ENCODE results near the gene GLRX.

GLRX gene

DNA sequence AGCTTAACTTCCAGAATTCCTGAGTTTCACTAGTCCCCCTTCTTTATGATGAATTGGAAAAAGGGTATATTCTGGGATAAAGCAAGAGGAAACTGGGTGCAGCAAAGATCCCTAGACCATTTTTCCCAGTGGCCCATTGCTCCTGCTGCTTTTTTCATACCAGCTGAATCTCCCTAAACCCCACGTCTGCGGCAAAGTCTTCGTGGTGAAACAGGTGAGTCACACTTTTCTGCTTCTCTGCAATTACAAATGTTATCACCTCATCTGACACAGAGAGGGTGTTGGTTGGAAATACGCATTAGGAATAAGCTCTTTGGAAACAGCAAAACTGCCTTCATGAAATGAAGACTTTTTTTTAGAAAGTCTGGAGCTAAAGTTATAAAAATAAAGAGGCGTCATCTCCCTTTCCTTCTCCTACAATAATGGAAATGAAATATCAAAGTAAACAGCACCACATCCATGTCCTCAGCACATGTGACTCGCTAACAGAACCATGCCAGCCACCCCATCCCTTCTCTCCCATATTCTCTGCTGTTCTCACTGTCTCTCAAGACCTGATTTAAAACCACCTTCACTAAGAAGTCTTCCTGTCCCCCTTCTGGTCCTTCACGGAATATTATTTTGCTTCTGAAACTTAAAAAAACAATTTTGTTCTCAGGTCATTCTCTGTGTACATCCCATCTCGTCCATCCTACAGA is 39.5 kb upstream of the GLRX start:
- no peak for DNase-seq
- H3K9me3 ChIP-seq (replicated peaks; ENCODE audit: insufficient read depth, low read length), result no peaks in the 10 kb centered on the region
- H4K20me1 ChIP-seq (ENCODE audit: insufficient read depth, low read length), result no peaks in the 10 kb centered on the region
- peaks cover 4% of the 10 kb centered on the region for H3K4me1 ChIP-seq (ENCODE audit: low read length)
- H3K9me2 ChIP-seq (replicated peaks; ENCODE audit: insufficient read depth, low read length), result no peaks in the 10 kb centered on the region
- TF ChIP-seq, protein P1, sequence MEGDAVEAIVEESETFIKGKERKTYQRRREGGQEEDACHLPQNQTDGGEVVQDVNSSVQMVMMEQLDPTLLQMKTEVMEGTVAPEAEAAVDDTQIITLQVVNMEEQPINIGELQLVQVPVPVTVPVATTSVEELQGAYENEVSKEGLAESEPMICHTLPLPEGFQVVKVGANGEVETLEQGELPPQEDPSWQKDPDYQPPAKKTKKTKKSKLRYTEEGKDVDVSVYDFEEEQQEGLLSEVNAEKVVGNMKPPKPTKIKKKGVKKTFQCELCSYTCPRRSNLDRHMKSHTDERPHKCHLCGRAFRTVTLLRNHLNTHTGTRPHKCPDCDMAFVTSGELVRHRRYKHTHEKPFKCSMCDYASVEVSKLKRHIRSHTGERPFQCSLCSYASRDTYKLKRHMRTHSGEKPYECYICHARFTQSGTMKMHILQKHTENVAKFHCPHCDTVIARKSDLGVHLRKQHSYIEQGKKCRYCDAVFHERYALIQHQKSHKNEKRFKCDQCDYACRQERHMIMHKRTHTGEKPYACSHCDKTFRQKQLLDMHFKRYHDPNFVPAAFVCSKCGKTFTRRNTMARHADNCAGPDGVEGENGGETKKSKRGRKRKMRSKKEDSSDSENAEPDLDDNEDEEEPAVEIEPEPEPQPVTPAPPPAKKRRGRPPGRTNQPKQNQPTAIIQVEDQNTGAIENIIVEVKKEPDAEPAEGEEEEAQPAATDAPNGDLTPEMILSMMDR (IDR thresholded peaks at IDR 0.05; ENCODE audit: low read length), result no peak
- no peak for TF ChIP-seq EZH2 (optimal IDR thresholded peaks at IDR 0.05; ENCODE audit: low read depth, low read length)
- no peak for TF ChIP-seq EZH2phosphoT487 (IDR thresholded peaks at IDR 0.05; ENCODE audit: low read length)
- H3F3A ChIP-seq (ENCODE audit: insufficient read depth, low read length), result no peaks in the 10 kb centered on the region
- no peak overlapping the region for H3K4me3 ChIP-seq (ENCODE audit: low read length)
- H3K27ac ChIP-seq (ENCODE audit: low read length), result no peak overlapping the region
- no peak overlapping the region for H2AFZ ChIP-seq (ENCODE audit: low read length)
- no peak overlapping the region for H3K9ac ChIP-seq (ENCODE audit: low read length)
- H3K4me2 ChIP-seq (ENCODE audit: low read depth, low read length), result no peak overlapping the region
- H3K79me2 ChIP-seq (ENCODE audit: low read length), result no peaks in the 10 kb centered on the region
- no peaks in the 10 kb centered on the region for H3K27me3 ChIP-seq (replicated peaks; ENCODE audit: insufficient read depth, low read length)
- H3K36me3 ChIP-seq (replicated peaks; ENCODE audit: insufficient read depth, low read length), result no peaks in the 10 kb centered on the region

- TF ChIP-seq EZH2phosphoT487 (IDR thresholded peaks at IDR 0.05; ENCODE audit: low read length) (no peak), EZH2 (optimal IDR thresholded peaks at IDR 0.05; ENCODE audit: low read depth, low read length) (no peak)
- TF ChIP-seq, protein P1 (IDR thresholded peaks at IDR 0.05; ENCODE audit: low read length), result no peak
- no peaks in the 10 kb centered on the region for H3K27me3 ChIP-seq (replicated peaks; ENCODE audit: insufficient read depth, low read length)
- no peaks in the 10 kb centered on the region for H3K9me2 ChIP-seq (replicated peaks; ENCODE audit: insufficient read depth, low read length)
- no peak overlapping the region for H3K4me2 ChIP-seq (ENCODE audit: low read depth, low read length)
- H3K9ac ChIP-seq (ENCODE audit: low read length), result no peak overlapping the region
- H2AFZ ChIP-seq (ENCODE audit: low read length), result no peak overlapping the region
- H3F3A ChIP-seq (ENCODE audit: insufficient read depth, low read length), result no peaks in the 10 kb centered on the region
- DNase-seq, result no peak
- no peak overlapping the region for H3K27ac ChIP-seq (ENCODE audit: low read length)
- no peaks in the 10 kb centered on the region for H4K20me1 ChIP-seq (ENCODE audit: insufficient read depth, low read length)
- no peak overlapping the region for H3K4me3 ChIP-seq (ENCODE audit: low read length)
- no peaks in the 10 kb centered on the region for H3K9me3 ChIP-seq (replicated peaks; ENCODE audit: insufficient read depth, low read length)
- peaks cover 4% of the 10 kb centered on the region for H3K4me1 ChIP-seq (ENCODE audit: low read length)
- no peaks in the 10 kb centered on the region for H3K36me3 ChIP-seq (replicated peaks; ENCODE audit: insufficient read depth, low read length)
- H3K79me2 ChIP-seq (ENCODE audit: low read length), result no peaks in the 10 kb centered on the region
Measured at GRCh38 chr5:95861221-95861863, 38.8 kb upstream of the GLRX start.

DNA sequence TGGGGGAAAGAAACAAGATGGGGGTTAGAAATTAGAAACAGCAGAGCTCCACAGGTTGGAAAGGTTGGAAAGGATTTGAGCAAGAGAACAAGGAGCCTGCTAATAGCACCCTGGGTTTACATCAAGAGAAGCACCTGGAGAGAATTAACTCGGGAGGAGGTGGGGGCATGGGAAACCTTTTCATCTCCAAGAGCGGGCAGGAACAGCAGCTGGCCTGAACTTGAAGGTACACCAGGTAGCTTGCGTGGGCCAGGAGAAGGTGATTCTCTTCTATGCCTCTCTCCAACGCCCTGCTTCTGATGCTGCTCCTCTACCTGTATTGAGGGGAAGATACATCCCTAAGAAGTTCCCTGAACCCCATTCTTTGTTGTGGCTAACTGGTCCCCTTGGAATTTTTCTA is 37.1 kb upstream of the GLRX start:
- Histone ChIP-seq H3K36me3 (replicated peaks; ENCODE audit: insufficient read depth, low read length) (no peaks in the 10 kb centered on the region), H3K4me2 (ENCODE audit: low read depth, low read length) (no peak overlapping the region), H3K27me3 (replicated peaks; ENCODE audit: insufficient read depth, low read length) (no peaks in the 10 kb centered on the region), H3K79me2 (ENCODE audit: low read length) (no peaks in the 10 kb centered on the region), H3K9ac (ENCODE audit: low read length) (no peak overlapping the region), H3F3A (ENCODE audit: insufficient read depth, low read length) (no peaks in the 10 kb centered on the region), H4K20me1 (ENCODE audit: insufficient read depth, low read length) (no peaks in the 10 kb centered on the region), H3K27ac (ENCODE audit: low read length) (no peak overlapping the region), H3K4me1 (ENCODE audit: low read length) (peaks cover 4% of the 10 kb centered on the region), H3K4me3 (ENCODE audit: low read length) (no peak overlapping the region), H3K9me2 (replicated peaks; ENCODE audit: insufficient read depth, low read length) (no peaks in the 10 kb centered on the region), H2AFZ (ENCODE audit: low read length) (no peak overlapping the region), H3K9me3 (replicated peaks; ENCODE audit: insufficient read depth, low read length) (no peaks in the 10 kb centered on the region)
- DNase-seq, result no peak
- TF ChIP-seq EZH2 (optimal IDR thresholded peaks at IDR 0.05; ENCODE audit: low read depth, low read length) (no peak), EZH2phosphoT487 (IDR thresholded peaks at IDR 0.05; ENCODE audit: low read length) (no peak)
- TF ChIP-seq, protein P1 (IDR thresholded peaks at IDR 0.05; ENCODE audit: low read length), result no peak

All from MM.1S (cell line).